Measurements from ENCODE around the gene AMFR.

Gene AMFR

DNA sequence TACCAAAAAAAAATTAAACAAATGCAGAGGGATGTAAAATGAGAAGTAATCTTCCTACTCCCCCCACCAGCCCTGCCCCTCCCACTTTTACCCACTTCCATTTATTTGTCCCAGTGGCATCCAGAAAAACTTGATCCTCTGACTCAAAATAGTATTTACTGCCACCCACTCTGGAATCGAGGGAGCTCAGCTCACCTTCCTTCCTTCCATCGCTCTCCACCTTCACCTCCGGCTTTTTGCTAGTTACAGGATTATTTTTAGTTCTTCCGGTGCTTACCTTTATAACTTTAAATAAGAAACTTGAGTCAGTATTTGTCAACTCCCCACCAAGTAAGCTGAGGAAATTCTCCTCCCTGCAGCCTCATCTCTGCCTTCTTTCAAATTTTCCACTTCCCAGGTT, 94.9 kb downstream of the AMFR start:
- DNase-seq (ENCODE audit: low read depth) = no peak

- no peak for DNase-seq (ENCODE audit: low read depth)
Measured at GRCh38 chr16:56329887-56330286, 95.5 kb downstream of the AMFR start.

DNA sequence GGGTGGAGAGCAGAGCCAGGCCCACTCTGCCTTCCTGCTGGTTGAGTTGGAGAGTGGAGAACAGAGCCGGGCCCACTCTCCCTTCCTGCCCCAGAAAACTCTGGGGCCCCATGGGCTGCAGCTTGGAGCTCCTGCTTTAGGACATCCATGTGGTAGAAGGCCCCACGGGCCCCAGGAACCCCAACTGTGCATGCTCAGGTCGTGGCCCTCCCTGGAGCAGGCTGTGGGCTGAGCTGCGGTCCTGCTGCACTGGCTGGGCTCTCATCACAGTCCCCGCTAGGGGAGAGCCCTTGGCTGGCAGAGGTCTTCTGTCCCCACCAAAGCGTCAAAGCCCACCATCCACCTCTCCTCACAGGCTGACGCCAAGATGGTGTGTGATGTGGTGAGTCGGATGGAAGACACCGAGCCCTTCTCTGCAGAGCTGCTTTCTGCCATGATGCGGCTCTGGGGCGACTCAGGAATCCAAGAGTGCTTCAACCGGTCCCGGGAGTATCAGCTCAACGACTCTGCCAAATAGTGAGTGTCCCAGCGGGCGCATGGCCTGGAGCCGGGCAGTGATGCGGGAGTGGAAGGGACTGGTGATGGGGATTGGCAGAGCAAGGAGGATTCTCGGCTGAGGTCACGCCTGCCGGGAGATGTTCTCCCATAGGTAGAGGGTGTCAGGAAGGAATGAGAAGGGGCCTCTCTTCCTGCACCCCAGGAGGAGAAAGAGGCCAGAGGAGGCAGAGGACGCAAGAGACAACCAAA, 96.9 kb downstream of the AMFR start:
- DNase-seq (ENCODE audit: low read depth) = no peak

DNA sequence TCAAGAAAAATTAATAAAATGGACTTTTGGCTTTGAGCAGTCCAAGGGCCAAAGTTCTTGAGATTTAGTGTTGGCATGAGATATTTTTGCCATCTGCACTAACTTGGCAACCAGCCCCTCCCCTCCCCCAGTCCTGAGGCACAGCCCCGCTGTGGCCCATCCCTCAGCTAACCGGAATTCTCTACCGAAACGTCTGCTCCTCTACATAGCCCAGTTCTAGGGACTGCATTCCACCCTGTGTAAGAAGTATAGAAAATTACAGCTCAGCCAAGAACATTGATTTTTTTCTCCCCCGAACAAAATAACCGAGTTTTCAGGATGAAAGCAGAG, 97.5 kb downstream of the AMFR start:
- no peak for DNase-seq (ENCODE audit: low read depth)

DNA sequence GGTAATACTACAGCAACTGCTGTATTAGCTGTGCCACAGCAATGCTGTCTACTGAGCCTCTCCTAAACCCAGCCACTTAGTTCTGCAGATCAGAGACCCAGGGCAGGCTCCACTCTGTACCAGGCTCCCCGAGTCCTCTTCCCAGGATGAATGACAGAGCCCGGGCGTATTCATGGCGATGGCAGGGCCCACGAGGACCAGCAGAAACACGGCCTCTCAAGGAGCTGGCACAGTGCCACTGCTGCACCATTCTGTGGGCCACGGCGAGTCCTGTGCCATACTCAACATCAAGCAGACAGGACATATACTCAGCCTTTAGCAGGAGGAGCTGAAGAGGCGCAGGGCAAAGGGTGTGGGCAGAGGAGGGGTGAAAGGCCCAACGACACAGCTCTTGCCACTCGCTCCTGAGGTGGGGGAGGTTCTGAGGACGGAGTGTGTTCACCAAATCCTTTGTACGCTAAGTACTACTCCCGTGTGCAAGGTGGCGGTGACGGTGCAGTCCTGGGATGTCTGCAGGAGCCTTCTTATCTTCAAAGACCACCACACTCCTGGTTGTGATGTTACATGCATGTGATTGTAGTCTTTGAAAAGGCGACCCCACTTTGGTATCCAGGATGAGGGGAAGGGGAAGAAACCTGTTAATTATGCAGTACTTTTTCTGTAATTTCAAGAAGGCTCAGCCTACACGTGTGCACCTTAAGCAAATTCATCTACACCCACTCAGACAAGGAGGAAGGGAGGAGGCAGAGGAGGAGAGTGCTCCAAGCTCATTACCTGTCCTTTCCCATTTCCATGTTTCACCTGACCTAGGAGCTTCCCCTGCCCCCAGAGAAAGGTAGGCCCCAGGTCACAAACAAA, 98.0 kb downstream of the AMFR start:
- DNase-seq (ENCODE audit: low read depth) = no peak

DNA sequence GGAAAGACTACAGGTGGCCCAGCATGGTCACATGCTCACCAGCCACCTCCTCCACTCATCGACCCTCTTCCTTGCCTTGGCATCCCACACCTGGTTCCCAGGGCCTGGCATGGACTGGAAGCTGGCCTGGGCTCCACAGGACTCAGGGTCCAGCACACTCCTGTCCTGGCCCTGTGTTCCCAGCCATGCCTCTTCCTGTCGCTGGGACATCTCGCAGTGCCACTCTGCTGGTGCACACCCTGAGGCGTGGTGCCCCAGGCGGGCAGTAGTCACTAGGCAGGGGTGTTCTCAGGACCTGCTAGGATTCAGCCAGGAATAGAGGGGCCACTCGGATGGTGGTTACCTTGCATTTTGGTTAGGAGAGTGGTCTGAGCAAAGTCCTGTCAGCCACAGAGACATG, 99.4 kb downstream of the AMFR start:
- DNase-seq (ENCODE audit: low read depth) = no peak

GRCh38 chr16:56324406-56324805, 100.9 kb downstream of the AMFR start:
- no peak for DNase-seq (ENCODE audit: low read depth)

DNA sequence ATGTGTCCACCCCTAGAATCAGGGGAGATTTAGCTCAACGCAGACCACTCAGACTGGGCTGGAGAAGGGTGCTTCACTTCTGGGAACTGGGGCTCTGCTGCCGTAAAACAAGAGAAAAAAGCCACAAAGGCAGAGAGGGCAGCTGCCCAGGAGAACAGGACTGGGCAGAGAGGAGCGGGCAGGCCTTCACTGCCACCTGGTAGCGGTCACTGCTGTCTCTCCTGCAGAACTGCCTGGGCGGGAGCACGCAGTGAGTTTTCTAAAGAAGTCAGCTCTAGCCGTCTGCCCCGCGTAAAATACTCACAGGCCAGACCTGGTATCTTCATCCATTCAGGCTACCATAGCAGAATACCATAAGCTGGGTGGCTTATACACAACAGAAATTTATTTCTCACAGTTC, 103.8 kb downstream of the AMFR start:
- DNase-seq (ENCODE audit: low read depth) = no peak

- no peak for DNase-seq (ENCODE audit: low read depth)
Measured at GRCh38 chr16:56320811-56321558, 104.4 kb downstream of the AMFR start.

DNA sequence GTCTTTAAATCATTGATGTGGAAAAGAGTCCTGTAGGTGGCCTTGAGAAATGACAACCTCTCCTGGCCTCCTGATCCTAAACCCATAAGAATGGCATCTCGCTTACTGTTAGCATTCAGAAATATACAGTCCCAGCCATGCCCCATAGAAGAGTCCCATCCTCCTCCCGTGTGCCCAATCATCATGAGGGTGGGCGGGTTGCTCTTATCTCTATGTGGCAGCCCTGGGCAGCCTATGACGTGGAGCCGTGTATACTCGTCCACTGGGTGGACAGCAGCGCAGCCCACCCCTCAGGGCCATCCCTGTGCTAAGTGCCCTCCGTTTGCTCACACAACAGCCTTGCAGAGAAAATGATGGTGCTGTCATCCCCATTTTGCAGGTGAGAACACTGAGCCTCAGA, 105.3 kb downstream of the AMFR start:
- DNase-seq (ENCODE audit: low read depth) = no peak

GRCh38 chr16:56319376-56319775, 106.0 kb downstream of the AMFR start:
- no peak for DNase-seq (ENCODE audit: low read depth)

- DNase-seq (ENCODE audit: low read depth) = no peak
Measured at GRCh38 chr16:56318827-56319140, 106.6 kb downstream of the AMFR start.

DNA sequence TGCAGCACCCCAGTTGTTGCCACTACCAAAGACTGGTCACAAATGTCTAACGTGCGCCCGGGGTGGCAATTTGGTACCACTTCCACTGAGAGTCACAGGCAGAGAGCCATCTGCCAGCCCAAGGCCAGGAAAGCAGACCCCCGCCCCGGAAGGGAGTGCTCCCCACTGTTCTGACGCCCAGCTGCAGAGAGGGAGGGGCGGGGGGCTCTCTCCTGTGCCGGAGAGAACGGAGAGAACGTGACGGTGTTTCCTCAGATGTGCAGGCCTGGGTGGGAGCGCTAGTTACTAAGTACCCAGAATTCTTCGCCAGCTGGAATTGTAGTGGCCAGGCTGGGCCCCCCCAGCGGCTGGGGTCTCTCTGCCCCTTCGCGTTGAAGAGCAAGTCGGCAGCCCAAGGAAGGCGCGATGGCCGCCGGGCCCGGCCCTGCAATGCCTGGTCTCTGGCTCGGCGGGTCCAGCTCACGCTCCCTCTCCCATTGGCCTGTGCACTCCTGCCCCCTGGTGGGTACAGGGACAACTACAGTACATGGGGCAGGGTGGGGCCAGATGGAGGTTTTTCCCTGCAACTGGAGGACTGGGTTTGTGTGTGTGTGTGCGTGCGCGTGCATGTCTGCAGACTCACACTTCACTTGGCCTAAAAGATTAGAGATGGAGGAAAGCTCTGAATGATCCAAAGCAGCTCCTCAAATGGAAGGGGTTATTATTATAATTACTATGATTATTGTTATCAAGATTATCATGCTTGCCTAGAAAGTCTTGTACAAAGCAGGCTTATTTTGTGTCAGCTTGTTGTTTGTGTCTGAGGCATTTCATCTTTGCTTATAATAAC, 107.1 kb downstream of the AMFR start:
- DNase-seq (ENCODE audit: low read depth) = peak; percentile 76

DNA sequence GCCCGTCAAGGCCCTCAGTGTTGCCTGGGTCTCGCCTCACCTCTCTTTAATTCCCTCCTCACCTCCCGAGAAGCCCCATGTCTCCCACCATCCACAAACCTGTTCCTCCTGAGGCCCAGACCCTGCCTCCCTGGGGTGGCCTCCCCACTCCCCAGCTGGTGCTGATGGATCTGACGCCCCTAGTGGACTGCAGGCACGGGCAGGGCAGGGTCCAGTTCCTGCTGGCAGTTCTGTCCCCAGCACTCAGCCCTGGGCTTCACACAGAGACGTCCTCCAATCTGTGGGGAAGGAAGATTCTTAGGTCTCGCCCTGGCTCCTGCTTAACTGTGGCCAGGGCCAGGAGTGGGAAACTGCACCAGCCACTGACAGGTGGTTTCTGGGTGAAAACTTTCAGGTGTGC, 108.8 kb downstream of the AMFR start:
- no peak for DNase-seq (ENCODE audit: low read depth)

- DNase-seq (ENCODE audit: low read depth) = no peak
Measured at GRCh38 chr16:56315955-56316354, 109.4 kb downstream of the AMFR start.

- DNase-seq (ENCODE audit: low read depth) = no peak
Measured at GRCh38 chr16:56314244-56314850, 111.0 kb downstream of the AMFR start.

DNA sequence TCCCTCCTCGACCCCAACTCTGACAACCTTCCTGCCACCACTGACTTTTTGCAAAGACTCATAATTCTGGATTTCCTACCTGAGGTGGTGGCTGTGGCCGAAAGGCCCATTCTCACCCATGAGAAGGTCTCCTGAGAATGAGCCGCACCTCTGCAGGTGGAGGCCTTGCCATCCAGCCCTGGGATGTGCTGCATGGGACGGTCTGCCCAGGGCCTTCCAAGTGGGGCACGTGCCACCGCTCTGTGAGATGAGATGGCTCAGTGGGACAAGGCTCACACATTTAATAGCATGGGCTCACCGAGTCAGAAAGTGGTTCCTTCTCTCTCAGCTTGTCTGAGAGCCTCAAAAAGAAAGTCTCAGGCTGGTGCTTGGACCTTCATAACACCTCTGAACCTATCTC, 112.8 kb downstream of the AMFR start:
- no peak for DNase-seq (ENCODE audit: low read depth)

- no peak for DNase-seq (ENCODE audit: low read depth)
Measured at GRCh38 chr16:56312028-56312300, 113.4 kb downstream of the AMFR start.
